Lower lobe of right lung (tissue), 2 donors: ENCODE results near the gene PDZD4. TPM values are rescaled to one million over a fixed set of nuclear protein-coding genes. Genes with fewer than 3 reads are reported as not detected.
A peak's percentile ranks its signal among the peaks of the same experiment; 100 is the strongest.

Experiments
- ATAC-seq, 2 donors: fragments of 200-7000 bp; cut with Tn5 transposase; one replicate each; pipeline ENCODE4 v1.9.1; 2020 to 2022; ENCODE audit warnings: mild to moderate bottlenecking in 2 of 2, moderate library complexity in 2 of 2
- DNase-seq: peaks from one replicate; pipeline ENCODE4 v3.0.0-alpha.2; 2020
- H3K27ac ChIP-seq: fragments of 200-600 bp; one replicate; pipeline ENCODE4 v1.8.0; 2022
- H3K27me3 ChIP-seq: fragments of 200-600 bp; one replicate; pipeline ENCODE4 v1.8.0; 2022; ENCODE audit warnings: low read depth
- H3K36me3 ChIP-seq: fragments of 200-600 bp; one replicate; pipeline ENCODE4 v1.8.0; 2022; ENCODE audit warnings: mild to moderate bottlenecking
- H3K4me1 ChIP-seq: fragments of 200-600 bp; one replicate; pipeline ENCODE4 v1.8.0; 2022
- H3K4me3 ChIP-seq: fragments of 200-600 bp; one replicate; pipeline ENCODE4 v1.8.0; 2022; ENCODE audit warnings: mild to moderate bottlenecking
- H3K9me3 ChIP-seq: fragments of 200-600 bp; one replicate; pipeline ENCODE4 v1.8.0; 2022
- intact Hi-C: fragments of 100-400 bp; cut with DNase I; formaldehyde crosslinking; loops from one replicate; pipeline ENCODE4 v1.11.0; 2022
- total RNA-seq: library from RNA; stranded (reverse); fragmentation: NEBNext Ultra II Directional; extraction: Animal tissue kit (Norgen Biotek cat#: 25700); gene quantifications from one replicate; pipeline ENCODE4 v1.2.1, GENCODE V29; 2021
- TF ChIP-seq, protein P1 (sequence below): fragments of 200-600 bp; IDR thresholded peaks from one replicate; pipeline ENCODE4 v1.8.0; 2022; ENCODE audit warnings: antibody characterized with exemption, mild to moderate bottlenecking
- donor health status: DM: no; HTN: yes; CAD: no; lungs with severe emphysema.

The PDZD4 gene
- total RNA-seq, 1 donor from 2014 or later = 8.5 TPM

DNA sequence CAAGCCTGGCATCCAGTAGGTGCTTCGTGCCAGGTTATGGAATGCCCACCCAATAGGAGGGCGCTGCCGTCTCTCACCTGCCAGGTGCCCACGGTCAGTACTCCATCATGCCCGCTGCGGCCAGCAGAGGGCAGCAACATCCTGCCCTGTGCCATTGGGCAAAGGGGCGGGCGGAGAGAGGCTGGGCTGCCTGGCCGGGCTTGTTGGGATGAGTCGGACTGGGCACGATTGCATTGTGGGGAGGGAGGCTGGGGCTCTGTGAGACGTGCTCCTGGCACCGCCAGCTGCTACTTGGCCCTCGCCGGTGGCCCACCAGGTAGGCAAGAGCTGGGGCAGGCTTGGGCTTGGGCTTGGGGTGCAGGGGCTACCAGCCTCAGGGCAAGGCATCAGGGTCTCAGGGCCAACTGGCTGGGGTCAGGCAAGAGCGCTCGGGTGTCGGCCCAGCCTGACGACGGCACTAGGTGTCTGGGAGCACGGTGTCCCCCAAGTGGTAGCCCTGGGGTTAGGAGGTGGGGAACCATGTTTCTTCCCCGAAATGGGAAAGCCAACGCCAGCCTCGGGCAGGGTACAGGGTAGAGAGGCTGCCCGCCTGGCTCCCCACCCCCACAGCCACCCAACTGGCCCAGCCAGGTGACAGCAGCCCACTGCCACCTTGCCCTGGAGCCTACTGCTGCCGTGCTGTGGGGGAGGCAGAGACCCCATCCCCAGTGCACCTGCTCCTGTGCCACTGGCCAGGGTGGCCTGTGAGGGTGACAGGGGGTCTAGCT, 66.2 kb downstream of the PDZD4 start, which contains the start of gene PLXNB3:
PLXNB3 (plus strand) TSS at position 261 of the 767 bp plus-strand sequence. CDS start 1,287 bp downstream, outside the sequence.
- TF ChIP-seq, protein P1, sequence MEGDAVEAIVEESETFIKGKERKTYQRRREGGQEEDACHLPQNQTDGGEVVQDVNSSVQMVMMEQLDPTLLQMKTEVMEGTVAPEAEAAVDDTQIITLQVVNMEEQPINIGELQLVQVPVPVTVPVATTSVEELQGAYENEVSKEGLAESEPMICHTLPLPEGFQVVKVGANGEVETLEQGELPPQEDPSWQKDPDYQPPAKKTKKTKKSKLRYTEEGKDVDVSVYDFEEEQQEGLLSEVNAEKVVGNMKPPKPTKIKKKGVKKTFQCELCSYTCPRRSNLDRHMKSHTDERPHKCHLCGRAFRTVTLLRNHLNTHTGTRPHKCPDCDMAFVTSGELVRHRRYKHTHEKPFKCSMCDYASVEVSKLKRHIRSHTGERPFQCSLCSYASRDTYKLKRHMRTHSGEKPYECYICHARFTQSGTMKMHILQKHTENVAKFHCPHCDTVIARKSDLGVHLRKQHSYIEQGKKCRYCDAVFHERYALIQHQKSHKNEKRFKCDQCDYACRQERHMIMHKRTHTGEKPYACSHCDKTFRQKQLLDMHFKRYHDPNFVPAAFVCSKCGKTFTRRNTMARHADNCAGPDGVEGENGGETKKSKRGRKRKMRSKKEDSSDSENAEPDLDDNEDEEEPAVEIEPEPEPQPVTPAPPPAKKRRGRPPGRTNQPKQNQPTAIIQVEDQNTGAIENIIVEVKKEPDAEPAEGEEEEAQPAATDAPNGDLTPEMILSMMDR = peak; percentile 83
- no peaks in the 10 kb centered on the region for H3K4me1 ChIP-seq
- H3K27ac ChIP-seq = peak within 1 kb of the TSS; percentile 53
- peak; percentile 92 for ATAC-seq
- H3K4me3 ChIP-seq = peak within 1 kb of the TSS; percentile 21
- intact Hi-C loops = loop anchor here (10.0 kb wide), 1 partner anchor 191 kb away; no protein-coding TSS in a partner anchor
- DNase-seq = peak; percentile 86
- no peaks in the 10 kb centered on the region for H3K9me3 ChIP-seq
- H3K27me3 ChIP-seq = no peaks in the 10 kb centered on the region
- no peaks in the 10 kb centered on the region for H3K36me3 ChIP-seq

DNA sequence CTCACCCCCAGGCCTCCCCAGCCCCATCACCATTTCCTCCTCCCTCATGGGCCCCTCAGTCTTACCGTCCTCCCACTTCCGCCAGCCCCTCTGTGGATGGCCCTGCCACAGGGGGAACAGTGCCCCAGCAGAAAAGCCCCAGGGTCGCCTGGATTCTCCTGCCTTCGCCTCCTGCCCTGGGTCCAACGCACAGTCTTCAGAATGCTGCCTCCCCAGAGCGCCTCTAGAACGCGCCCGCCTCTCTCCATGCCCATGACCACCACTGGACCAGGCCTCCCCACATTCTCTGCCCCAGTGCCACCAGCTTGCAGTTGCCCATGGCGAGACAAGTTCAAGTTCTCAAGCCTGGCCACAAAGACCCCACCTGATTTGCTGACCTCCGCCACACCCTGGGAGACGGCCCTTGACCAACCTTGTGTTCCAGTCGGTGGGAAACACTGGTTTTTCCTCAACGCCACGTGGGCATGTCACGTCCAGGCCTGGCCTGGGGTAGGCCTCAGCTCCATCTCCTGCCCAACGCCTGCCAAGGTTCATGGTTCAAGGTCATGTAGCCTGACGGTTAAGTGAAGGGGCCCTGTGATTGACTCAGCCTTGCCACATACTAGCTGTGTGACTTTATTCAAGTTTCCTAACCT, 66.9 kb downstream of the PDZD4 start:
- intact Hi-C loops = loop anchor here (10.0 kb wide), 1 partner anchor 191 kb away; no protein-coding TSS in a partner anchor
- H3K27ac ChIP-seq = no peak overlapping the region
- no peaks in the 10 kb centered on the region for H3K4me1 ChIP-seq
- DNase-seq = no peak
- H3K9me3 ChIP-seq = no peaks in the 10 kb centered on the region
- TF ChIP-seq, protein P1 = no peak
- H3K27me3 ChIP-seq = no peaks in the 10 kb centered on the region
- no peak overlapping the region for H3K4me3 ChIP-seq
- no peaks in the 10 kb centered on the region for H3K36me3 ChIP-seq
- no peak for ATAC-seq

DNA sequence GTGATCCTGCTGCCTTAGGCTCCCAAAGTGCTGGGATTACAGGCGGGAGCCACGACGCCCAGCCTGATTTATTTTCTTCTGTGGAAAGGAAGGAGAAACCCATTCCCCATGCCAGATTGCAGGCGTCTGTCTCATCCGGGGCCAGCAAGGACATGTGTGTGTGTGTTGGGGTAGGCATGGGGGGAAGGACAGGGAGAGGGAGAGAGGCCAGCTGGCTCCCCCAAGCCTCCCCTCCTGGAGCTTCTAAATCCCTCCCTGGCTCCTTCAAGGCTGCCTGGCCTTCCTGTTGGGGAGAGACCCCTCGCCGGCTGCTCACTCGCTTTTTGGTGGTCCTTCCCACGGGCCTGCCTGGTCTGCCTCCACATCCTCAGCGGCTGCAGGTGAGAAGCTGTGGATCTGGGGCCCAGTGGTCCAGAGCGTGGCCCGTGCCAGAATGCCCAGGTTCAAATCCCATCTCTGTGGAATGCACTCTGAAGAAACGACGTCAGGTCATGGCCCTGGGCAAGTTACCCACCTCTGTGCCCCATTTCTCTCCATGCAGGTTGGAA, 67.6 kb downstream of the PDZD4 start:
- Histone ChIP-seq H3K36me3 (no peaks in the 10 kb centered on the region), H3K27me3 (no peaks in the 10 kb centered on the region), H3K9me3 (no peaks in the 10 kb centered on the region), H3K27ac (no peak overlapping the region), H3K4me1 (no peaks in the 10 kb centered on the region), H3K4me3 (no peak overlapping the region)
- ATAC-seq (no peak), DNase-seq (no peak)
- TF ChIP-seq, protein P1 = no peak
- intact Hi-C loops = loop anchor here (10.0 kb wide), 1 partner anchor 192 kb away; no protein-coding TSS in a partner anchor

DNA sequence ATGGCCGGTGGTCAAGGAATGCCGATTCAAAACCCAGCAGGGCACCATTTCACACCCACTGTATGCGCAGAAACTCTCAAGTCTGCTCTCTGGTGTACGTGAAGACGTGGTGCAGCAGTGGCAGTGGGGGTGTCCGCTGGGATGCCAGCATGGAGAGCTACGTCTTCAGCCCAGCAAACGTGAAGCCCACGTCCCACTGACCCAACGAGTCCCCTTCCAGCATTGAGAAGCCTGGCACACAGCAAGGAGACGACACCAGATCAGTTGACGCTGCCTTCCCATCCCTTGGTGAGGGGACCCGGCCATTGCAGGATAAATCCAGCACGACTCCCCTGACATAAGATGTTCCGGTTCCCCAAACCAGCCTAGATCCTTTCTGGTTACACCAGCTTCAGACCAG, 68.5 kb downstream of the PDZD4 start:
- no peaks in the 10 kb centered on the region for H3K9me3 ChIP-seq
- H3K4me1 ChIP-seq = no peaks in the 10 kb centered on the region
- DNase-seq = no peak

DNA sequence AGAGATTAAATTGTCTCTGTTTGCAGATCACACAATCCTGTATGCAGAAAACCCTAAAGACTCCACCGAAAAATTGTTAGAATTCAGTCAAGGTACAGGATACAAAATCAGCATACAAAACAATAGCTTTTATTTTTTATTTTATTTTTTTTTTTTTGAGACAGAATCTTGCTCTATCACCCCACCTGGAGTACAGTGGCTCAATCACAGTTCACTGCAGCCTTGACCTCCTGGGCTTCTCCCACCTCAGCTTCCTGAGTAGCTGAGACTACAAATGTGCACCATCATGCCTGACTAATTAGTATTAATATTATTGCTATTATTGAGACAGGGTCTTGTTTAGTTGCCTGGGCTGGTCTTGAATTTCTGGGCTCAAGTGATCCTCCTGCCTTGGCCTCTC, 75.2 kb downstream of the PDZD4 start:
- no peaks in the 10 kb centered on the region for H3K27me3 ChIP-seq
- no peaks in the 10 kb centered on the region for H3K36me3 ChIP-seq

More for the DNA sequence above, 68.5 kb downstream of the PDZD4 start:
- Histone ChIP-seq H3K4me3 (no peak overlapping the region), H3K36me3 (no peaks in the 10 kb centered on the region), H3K27me3 (no peaks in the 10 kb centered on the region), H3K27ac (no peak overlapping the region)
- TF ChIP-seq, protein P1 = no peak
- no peak for ATAC-seq
- intact Hi-C loops = loop anchor here (10.0 kb wide), 1 partner anchor 193 kb away; no protein-coding TSS in a partner anchor

More for the DNA sequence above, 75.2 kb downstream of the PDZD4 start:
- Histone ChIP-seq H3K4me3 (no peak overlapping the region), H3K9me3 (no peaks in the 10 kb centered on the region), H3K4me1 (no peaks in the 10 kb centered on the region), H3K27ac (no peak overlapping the region)
- intact Hi-C loops = no loop called here
- ATAC-seq (no peak), DNase-seq (no peak)
- TF ChIP-seq, protein P1 = no peak

Other genes with a start within 250 kb of the PDZD4 start
- 17.0 TPM for gene CCNQ, start 231.4 kb downstream of the PDZD4 start, total RNA-seq
- gene DUSP9, start 183.3 kb downstream of the PDZD4 start, total RNA-seq = not detected
- not detected for gene PNCK, start 156.7 kb downstream of the PDZD4 start, total RNA-seq
- gene SLC6A8, start 142.6 kb downstream of the PDZD4 start, total RNA-seq = 7.1 TPM
- 219 TPM for gene BCAP31, start 106.2 kb downstream of the PDZD4 start, total RNA-seq
- gene ABCD1, start 105.7 kb downstream of the PDZD4 start, total RNA-seq = 14.5 TPM
- 4.6 TPM for gene PLXNB3, start 66.3 kb downstream of the PDZD4 start, total RNA-seq
- gene SRPK3, start 49.5 kb downstream of the PDZD4 start, total RNA-seq = not detected
- gene IDH3G, start 36.2 kb downstream of the PDZD4 start, total RNA-seq = 50.1 TPM
- 210 TPM for gene SSR4, start 35.9 kb downstream of the PDZD4 start, total RNA-seq
- 1.6 TPM for gene L1CAM, start 55.6 kb upstream of the PDZD4 start, total RNA-seq
- gene AVPR2, start 74.1 kb upstream of the PDZD4 start, total RNA-seq = 1.9 TPM
- 70.7 TPM for gene ARHGAP4, start 95.7 kb upstream of the PDZD4 start, total RNA-seq
- gene NAA10, start 104.5 kb upstream of the PDZD4 start, total RNA-seq = 69.2 TPM
- gene RENBP, start 114.1 kb upstream of the PDZD4 start, total RNA-seq = 57.0 TPM
- 48.4 TPM for gene HCFC1, start 141.3 kb upstream of the PDZD4 start, total RNA-seq
- 7.6 TPM for gene TMEM187, start 142.2 kb upstream of the PDZD4 start, total RNA-seq
- gene IRAK1, start 189.4 kb upstream of the PDZD4 start, total RNA-seq = 73.1 TPM